Measurements from ENCODE around the gene CDH26. TPM values are rescaled to one million over a fixed set of nuclear protein-coding genes. Genes with fewer than 3 reads are reported as not detected.

The CDH26 gene
- total RNA-seq = 8.8 TPM
- long read RNA-seq, partial matches to known transcripts = 4 of 8 reads
- long read RNA-seq, other reads (novel, unspliced or antisense) = 4 of 8 reads

GRCh38 chr20:59958123-59958522 is at the start of gene CDH26:
Gene CDH26 (plus strand): TSS chr20:59958423. CDS start chr20:59958727, 304 bp downstream.
- H3K4me3 ChIP-seq = no peak within 1 kb of the TSS
- TF ChIP-seq, protein P1, sequence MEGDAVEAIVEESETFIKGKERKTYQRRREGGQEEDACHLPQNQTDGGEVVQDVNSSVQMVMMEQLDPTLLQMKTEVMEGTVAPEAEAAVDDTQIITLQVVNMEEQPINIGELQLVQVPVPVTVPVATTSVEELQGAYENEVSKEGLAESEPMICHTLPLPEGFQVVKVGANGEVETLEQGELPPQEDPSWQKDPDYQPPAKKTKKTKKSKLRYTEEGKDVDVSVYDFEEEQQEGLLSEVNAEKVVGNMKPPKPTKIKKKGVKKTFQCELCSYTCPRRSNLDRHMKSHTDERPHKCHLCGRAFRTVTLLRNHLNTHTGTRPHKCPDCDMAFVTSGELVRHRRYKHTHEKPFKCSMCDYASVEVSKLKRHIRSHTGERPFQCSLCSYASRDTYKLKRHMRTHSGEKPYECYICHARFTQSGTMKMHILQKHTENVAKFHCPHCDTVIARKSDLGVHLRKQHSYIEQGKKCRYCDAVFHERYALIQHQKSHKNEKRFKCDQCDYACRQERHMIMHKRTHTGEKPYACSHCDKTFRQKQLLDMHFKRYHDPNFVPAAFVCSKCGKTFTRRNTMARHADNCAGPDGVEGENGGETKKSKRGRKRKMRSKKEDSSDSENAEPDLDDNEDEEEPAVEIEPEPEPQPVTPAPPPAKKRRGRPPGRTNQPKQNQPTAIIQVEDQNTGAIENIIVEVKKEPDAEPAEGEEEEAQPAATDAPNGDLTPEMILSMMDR (IDR thresholded peaks at IDR 0.05) = no peak
- H3K9me3 ChIP-seq = no peaks in the 10 kb centered on the region
- no peaks in the 10 kb centered on the region for H3K4me1 ChIP-seq
- intact Hi-C loops (cut with DNase I) = no loop called here
- H3K36me3 ChIP-seq = no peaks in the 10 kb centered on the region
- DNase-seq = no peak
- H3K27me3 ChIP-seq = no peaks in the 10 kb centered on the region
- H3K27ac ChIP-seq = no peak within 1 kb of the TSS
- no peak for ATAC-seq

GRCh38 chr20:59908855-59909254 is 49.4 kb upstream of the CDH26 start:
- Histone ChIP-seq H3K27ac (no peak overlapping the region), H3K27me3 (no peaks in the 10 kb centered on the region), H3K4me1 (no peaks in the 10 kb centered on the region), H3K4me3 (no peak overlapping the region), H3K9me3 (no peaks in the 10 kb centered on the region), H3K36me3 (no peaks in the 10 kb centered on the region)
- intact Hi-C loops (cut with DNase I) = no loop called here
- DNase-seq = no peak
- no peak for ATAC-seq
- TF ChIP-seq, protein P1 (IDR thresholded peaks at IDR 0.05) = no peak

- H3K36me3 ChIP-seq = no peaks in the 10 kb centered on the region
- TF ChIP-seq, protein P1 (IDR thresholded peaks at IDR 0.05) = no peak
- no peak overlapping the region for H3K4me3 ChIP-seq
- no peak for DNase-seq
- no peaks in the 10 kb centered on the region for H3K4me1 ChIP-seq
- no peak overlapping the region for H3K27ac ChIP-seq
- no peaks in the 10 kb centered on the region for H3K27me3 ChIP-seq
- intact Hi-C loops (cut with DNase I) = no loop called here
- ATAC-seq = no peak
- H3K9me3 ChIP-seq = no peaks in the 10 kb centered on the region
These were observed 47.2 kb upstream of the CDH26 start for GRCh38 chr20:59911041-59911440.

- no peaks in the 10 kb centered on the region for H3K4me1 ChIP-seq
- ATAC-seq = no peak
- no peaks in the 10 kb centered on the region for H3K9me3 ChIP-seq
- intact Hi-C loops (cut with DNase I) = no loop called here
- no peak for DNase-seq
- H3K4me3 ChIP-seq = no peak overlapping the region
- H3K27ac ChIP-seq = no peak overlapping the region
- no peaks in the 10 kb centered on the region for H3K36me3 ChIP-seq
- TF ChIP-seq, protein P1 (IDR thresholded peaks at IDR 0.05) = no peak
- H3K27me3 ChIP-seq = no peaks in the 10 kb centered on the region
These were observed 45.6 kb upstream of the CDH26 start for GRCh38 chr20:59912609-59913008.

GRCh38 chr20:59920944-59921343 is 37.3 kb upstream of the CDH26 start:
- no peak for ATAC-seq
- no peak overlapping the region for H3K4me3 ChIP-seq
- intact Hi-C loops (cut with DNase I) = no loop called here
- TF ChIP-seq, protein P1 (IDR thresholded peaks at IDR 0.05) = no peak
- no peaks in the 10 kb centered on the region for H3K36me3 ChIP-seq
- no peak for DNase-seq
- H3K9me3 ChIP-seq = no peaks in the 10 kb centered on the region
- H3K27ac ChIP-seq = no peak overlapping the region
- no peaks in the 10 kb centered on the region for H3K27me3 ChIP-seq
- no peaks in the 10 kb centered on the region for H3K4me1 ChIP-seq

- H3K27me3 ChIP-seq = no peaks in the 10 kb centered on the region
- no peaks in the 10 kb centered on the region for H3K9me3 ChIP-seq
- H3K4me3 ChIP-seq = no peak overlapping the region
- no peaks in the 10 kb centered on the region for H3K4me1 ChIP-seq
- no peaks in the 10 kb centered on the region for H3K36me3 ChIP-seq
- ATAC-seq (no peak), DNase-seq (no peak)
- TF ChIP-seq, protein P1 (IDR thresholded peaks at IDR 0.05) = no peak
- H3K27ac ChIP-seq = no peak overlapping the region
- intact Hi-C loops (cut with DNase I) = no loop called here
These were observed 34.7 kb upstream of the CDH26 start for GRCh38 chr20:59923514-59923913.

Data from upper lobe of right lung (tissue), 1 donor.